ENCODE results near the gene AVPR2.

Gene AVPR2

DNA sequence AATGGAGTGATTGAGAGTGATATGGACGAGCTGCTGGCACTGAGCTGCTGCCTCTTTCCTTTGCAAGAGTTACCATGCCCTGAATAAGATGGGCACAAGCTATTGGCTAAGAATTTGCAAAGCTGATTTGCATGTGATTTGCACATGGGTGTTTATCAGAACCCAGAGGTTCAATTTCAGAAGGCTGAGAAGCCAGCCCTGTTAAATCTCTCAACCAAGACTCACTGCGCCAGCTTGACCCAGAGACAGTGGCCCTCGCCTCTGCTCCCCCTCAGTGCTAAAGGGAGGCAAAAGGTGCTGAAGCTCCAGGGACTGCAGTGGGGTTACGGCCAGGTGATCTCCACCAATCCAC, 20.9 kb downstream of the AVPR2 start:
- peak overlapping the region; percentile 97 for H3K27ac Mint-ChIP-seq
- H3K4me1 Mint-ChIP-seq (ENCODE audit: low read depth): peaks cover 72% of the 10 kb centered on the region
- H3K27me3 Mint-ChIP-seq: peaks cover 14% of the 10 kb centered on the region
- H3K36me3 Mint-ChIP-seq (ENCODE audit: low read depth): peaks cover 63% of the 10 kb centered on the region
- H3K9me3 Mint-ChIP-seq: no peaks in the 10 kb centered on the region
- peak overlapping the region; percentile 91 for H3K4me3 Mint-ChIP-seq
- no peak for DNase-seq

DNA sequence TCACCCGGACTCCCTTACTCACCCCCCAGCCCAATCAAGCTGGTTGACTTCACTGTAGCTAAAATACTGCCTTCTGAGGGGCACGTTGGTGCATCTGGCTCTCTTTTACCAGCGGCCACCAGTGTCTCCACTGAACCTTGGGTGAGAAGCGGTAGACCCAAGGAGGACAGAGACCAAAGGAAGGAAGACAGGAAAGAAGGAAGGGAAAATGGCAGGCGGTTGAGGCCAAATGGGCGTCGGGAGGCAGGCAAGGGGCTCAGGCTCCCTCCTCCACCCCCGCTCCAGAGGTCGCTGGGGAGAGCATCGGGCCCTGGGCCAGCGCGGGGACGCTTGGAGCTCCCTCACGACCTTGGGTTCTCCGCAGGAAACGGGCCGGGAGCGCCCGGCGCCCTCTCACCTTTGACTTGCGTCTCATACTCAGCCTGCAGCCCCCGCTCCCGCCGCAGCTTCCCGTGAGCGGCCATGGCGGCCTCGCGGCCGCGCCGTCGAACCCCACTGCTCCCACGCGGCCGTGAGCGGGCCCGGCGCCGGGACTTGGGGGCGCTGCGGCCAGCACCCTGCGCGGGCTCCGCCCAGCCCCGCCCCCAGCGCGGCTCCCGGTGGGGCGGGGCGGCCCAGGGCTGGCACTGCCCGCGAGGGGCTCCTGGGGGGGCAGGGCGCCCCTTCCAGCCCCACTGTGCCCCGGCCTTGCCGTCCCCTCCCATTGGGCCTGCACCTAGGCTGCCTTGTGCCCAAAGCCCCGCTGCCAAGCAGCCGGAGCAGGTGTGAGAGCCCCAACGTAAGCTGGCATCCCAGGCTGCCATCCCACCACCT, 21.5 kb downstream of the AVPR2 start, which contains the start of gene ARHGAP4:
ARHGAP4 (minus strand) TSS at position 526 of the 813 bp plus-strand sequence; CDS start at position 464, 62 bp downstream.
- peaks cover 64% of the 10 kb centered on the region for H3K36me3 Mint-ChIP-seq (ENCODE audit: low read depth)
- H3K4me1 Mint-ChIP-seq (ENCODE audit: low read depth): peaks cover 76% of the 10 kb centered on the region
- DNase-seq: peak; percentile 72
- peaks cover 13% of the 10 kb centered on the region for H3K27me3 Mint-ChIP-seq
- H3K27ac Mint-ChIP-seq: peak within 1 kb of the TSS; percentile 97
- no peaks in the 10 kb centered on the region for H3K9me3 Mint-ChIP-seq
- H3K4me3 Mint-ChIP-seq: peak within 1 kb of the TSS; percentile 91

DNA sequence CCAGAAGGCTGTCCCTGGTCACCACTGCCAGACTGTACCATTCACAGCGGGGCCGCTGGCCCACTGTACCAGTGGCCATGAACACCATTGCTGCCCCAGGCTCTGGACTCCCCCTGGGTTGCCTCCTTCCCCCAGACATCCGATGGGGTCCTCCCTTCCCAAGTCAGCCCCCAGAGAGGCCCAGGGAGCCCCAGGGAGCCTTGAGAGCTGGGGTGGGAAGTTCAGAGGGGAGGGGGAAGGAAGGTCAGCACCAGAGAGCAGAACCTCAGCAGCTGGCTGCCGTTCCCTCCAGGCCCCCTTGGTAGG, 22.0 kb downstream of the AVPR2 start:
- Mint-ChIP-seq H3K4me1 (ENCODE audit: low read depth) (peaks cover 78% of the 10 kb centered on the region), H3K36me3 (ENCODE audit: low read depth) (peaks cover 69% of the 10 kb centered on the region), H3K9me3 (no peaks in the 10 kb centered on the region), H3K27me3 (peaks cover 12% of the 10 kb centered on the region), H3K4me3 (peak overlapping the region; percentile 86), H3K27ac (peak overlapping the region; percentile 97)
- DNase-seq: no peak

DNA sequence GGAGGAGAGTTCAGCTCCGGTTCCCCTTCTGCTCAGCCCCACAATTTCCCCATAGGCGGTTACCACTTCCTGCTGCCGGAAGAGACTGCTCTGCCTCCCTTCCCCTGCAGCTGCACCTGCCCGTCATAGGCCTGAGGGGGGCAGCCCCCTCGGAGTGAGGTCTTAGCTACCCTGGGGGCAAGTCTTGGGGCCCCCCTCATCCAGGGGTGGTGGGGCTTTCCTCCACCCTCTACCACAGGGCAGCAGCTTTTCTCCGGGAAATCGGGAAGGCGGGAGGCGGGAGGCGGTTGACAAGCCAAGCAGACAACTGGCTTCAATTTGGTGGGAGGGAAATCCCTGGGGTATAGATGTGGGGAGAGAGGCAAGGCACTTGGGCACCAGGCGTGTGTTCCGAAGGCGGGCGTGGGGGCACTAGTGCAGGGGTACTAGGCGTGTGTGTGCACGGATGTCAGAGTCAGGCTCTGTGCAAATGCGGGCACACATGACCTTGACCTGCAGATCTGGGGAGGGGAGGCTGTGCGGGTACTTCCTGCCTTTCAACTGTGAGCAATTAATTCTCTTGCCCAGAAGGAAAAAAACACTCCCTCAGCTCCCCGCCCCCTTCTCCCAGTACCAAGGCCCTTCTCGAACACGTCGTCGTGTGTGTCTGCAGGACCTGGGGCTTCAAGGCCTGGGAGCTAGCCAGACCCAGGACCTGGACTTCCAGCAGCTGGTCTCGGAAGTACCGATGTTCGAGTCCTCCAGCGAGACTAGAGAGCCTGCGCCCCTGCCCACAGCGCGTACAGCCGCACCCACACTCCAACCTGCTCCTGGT, 22.6 kb downstream of the AVPR2 start:
- peak; percentile 80 for DNase-seq
- Mint-ChIP-seq H3K4me1 (ENCODE audit: low read depth) (peaks cover 76% of the 10 kb centered on the region), H3K27ac (peak overlapping the region; percentile 97), H3K27me3 (peaks cover 12% of the 10 kb centered on the region), H3K4me3 (peak overlapping the region; percentile 86), H3K9me3 (no peaks in the 10 kb centered on the region), H3K36me3 (ENCODE audit: low read depth) (peaks cover 71% of the 10 kb centered on the region)

- H3K27ac Mint-ChIP-seq: peak overlapping the region; percentile 97
- peaks cover 73% of the 10 kb centered on the region for H3K36me3 Mint-ChIP-seq (ENCODE audit: low read depth)
- DNase-seq: no peak
- H3K4me1 Mint-ChIP-seq (ENCODE audit: low read depth): peaks cover 71% of the 10 kb centered on the region
- peaks cover 9% of the 10 kb centered on the region for H3K27me3 Mint-ChIP-seq
- H3K4me3 Mint-ChIP-seq: peak overlapping the region; percentile 86
- no peaks in the 10 kb centered on the region for H3K9me3 Mint-ChIP-seq
Measured at GRCh38 chrX:153927672-153927921, 23.1 kb downstream of the AVPR2 start.

DNA sequence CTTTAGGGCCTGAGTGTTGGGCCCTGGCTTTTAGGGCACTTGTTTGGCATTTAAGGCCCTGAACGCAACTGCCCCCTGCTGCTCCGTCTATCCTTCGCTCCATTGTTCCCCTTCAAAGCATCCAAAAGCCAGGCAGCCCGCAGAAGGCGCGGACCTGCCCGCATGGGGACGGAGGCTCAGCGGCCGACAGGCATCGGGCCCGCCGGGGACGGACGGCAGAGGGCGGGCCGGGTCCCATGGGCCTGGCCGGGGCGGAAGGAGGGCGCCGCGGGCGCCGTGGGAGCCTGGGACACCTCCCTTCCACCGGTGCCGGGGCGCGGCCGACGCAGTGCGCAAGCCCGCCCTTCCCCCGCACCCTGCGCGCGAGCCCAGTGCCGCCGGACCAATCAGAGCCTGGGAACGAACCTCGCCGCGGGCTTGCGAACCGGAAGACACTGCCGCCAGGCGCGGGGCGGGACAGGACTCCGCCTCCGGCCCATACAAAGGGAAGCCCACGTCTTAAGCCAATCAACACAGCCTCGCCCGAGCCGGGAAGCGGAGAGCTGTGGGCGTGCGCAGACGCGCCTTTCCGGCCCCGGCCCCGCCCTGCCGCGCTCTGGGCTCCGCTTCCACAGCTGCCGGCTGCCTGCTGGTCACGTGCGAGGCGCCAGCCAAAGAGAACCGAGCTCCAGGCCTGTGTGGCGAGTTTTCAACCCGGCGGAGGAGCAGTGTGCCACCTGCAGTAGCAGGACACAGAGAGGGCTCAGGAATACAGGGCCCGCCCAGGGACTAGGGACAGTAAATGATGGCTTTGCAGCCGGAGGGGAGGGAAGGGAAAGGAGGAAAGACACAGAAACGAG, 23.7 kb downstream of the AVPR2 start:
- H3K27ac Mint-ChIP-seq: peak overlapping the region; percentile 97
- H3K36me3 Mint-ChIP-seq (ENCODE audit: low read depth): peaks cover 75% of the 10 kb centered on the region
- peak overlapping the region; percentile 86 for H3K4me3 Mint-ChIP-seq
- H3K4me1 Mint-ChIP-seq (ENCODE audit: low read depth): peaks cover 67% of the 10 kb centered on the region
- H3K9me3 Mint-ChIP-seq: no peaks in the 10 kb centered on the region
- peak; percentile 95 for DNase-seq
- peaks cover 7% of the 10 kb centered on the region for H3K27me3 Mint-ChIP-seq

- Mint-ChIP-seq H3K4me3 (peak overlapping the region; percentile 81), H3K36me3 (ENCODE audit: low read depth) (peaks cover 74% of the 10 kb centered on the region), H3K9me3 (no peaks in the 10 kb centered on the region), H3K4me1 (ENCODE audit: low read depth) (peaks cover 63% of the 10 kb centered on the region), H3K27me3 (peaks cover 3% of the 10 kb centered on the region), H3K27ac (peak overlapping the region; percentile 85)
- DNase-seq: no peak
Measured at GRCh38 chrX:153928846-153929245, 24.4 kb downstream of the AVPR2 start.

DNA sequence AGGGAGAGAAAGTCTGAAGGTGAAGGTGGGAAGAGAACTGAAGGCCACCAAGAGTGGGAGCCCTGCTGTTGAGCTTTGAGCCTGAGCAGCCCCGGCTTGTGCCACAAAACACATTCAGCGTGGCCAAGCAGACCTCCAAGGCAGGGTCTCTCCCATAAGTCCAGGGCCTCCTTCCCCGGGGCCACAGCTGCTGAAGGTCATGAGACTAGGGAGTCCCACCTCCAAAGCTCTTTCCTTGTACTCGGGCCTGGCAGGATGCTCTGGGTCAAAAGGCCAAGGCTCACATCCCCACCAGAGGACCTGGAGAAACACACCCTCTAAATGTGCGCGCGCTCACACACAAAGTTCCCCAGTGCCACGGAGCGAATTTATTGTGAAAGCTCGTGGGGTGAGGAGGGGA, 25.1 kb downstream of the AVPR2 start:
- peaks cover 3% of the 10 kb centered on the region for H3K27me3 Mint-ChIP-seq
- no peak for DNase-seq
- H3K4me1 Mint-ChIP-seq (ENCODE audit: low read depth): peaks cover 59% of the 10 kb centered on the region
- H3K27ac Mint-ChIP-seq: peak overlapping the region; percentile 71
- no peaks in the 10 kb centered on the region for H3K9me3 Mint-ChIP-seq
- H3K4me3 Mint-ChIP-seq: peak overlapping the region; percentile 81
- H3K36me3 Mint-ChIP-seq (ENCODE audit: low read depth): peaks cover 73% of the 10 kb centered on the region

DNA sequence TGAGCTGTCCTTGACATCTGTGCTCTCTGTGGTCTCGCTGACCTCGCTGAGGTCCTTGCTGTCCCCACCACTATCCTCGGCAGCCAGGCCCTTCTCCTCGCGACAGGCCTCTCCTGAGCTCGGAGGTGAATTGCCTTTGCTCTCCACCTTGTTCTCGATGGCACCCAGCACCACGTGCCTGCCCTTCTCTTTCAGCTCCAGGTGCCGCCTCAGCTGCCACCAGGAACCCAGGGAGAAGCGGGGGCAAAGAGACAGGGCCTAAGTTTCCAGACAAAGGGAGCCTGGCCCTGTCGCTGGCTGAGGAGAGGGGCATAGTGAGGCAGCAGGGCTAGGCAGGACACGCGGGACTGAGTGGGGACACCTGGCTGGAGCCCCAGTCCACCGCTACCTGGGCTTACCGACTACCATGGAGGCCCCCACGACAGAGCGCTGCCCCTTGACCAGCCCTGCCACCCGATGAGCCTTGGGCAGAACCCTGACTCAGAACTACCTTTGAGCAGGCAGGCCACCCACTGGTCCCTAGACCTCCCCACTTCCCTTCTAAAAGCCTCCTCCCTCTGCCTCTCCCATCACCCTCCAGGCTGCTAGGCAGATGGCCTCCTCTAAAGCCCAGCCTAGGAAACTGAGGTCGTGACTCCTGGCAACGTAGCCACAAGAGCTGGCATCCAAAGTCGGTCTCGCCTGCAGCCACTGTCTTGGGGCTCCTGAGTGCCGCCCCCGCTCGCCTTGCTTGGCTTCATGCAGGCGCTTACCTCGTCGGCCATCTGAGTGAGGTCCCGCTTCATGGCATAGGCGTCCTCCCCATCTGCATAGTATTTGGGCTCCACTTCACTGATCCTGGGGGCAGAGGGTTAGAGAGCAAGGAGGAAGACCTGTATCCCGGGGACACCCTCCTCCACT, 25.8 kb downstream of the AVPR2 start:
- Mint-ChIP-seq H3K27me3 (peaks cover 3% of the 10 kb centered on the region), H3K4me3 (no peak overlapping the region), H3K27ac (peak overlapping the region; percentile 74), H3K36me3 (ENCODE audit: low read depth) (peaks cover 66% of the 10 kb centered on the region), H3K4me1 (ENCODE audit: low read depth) (peaks cover 52% of the 10 kb centered on the region), H3K9me3 (no peaks in the 10 kb centered on the region)
- DNase-seq: no peak

DNA sequence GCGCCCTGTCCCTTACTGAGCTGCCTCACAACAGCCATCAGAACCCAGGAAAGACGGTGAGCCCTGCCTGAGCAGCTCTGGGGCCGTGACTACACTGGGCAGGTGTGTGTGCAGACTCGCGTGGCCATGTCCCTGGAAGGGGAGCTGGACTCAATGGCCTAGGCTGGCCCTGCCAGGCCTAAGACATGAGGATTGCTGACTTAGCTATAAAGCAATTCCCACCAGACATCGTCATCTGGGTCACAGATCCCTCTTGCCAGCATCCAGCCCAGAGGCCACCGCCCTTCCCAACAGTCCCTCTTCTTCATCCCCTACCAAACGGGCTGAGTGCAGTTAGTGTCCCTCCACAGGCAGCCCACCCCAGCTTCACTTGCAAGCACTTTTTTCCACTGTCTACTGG, 26.7 kb downstream of the AVPR2 start:
- DNase-seq: no peak
- Mint-ChIP-seq H3K36me3 (ENCODE audit: low read depth) (peaks cover 61% of the 10 kb centered on the region), H3K4me3 (no peak overlapping the region), H3K27me3 (peaks cover 3% of the 10 kb centered on the region), H3K27ac (peak overlapping the region; percentile 81), H3K4me1 (ENCODE audit: low read depth) (peaks cover 52% of the 10 kb centered on the region), H3K9me3 (no peaks in the 10 kb centered on the region)

- peak overlapping the region; percentile 0 for H3K4me3 Mint-ChIP-seq
- DNase-seq: no peak
- H3K36me3 Mint-ChIP-seq (ENCODE audit: low read depth): peaks cover 61% of the 10 kb centered on the region
- H3K9me3 Mint-ChIP-seq: no peaks in the 10 kb centered on the region
- H3K27ac Mint-ChIP-seq: peak overlapping the region; percentile 81
- peaks cover 6% of the 10 kb centered on the region for H3K27me3 Mint-ChIP-seq
- H3K4me1 Mint-ChIP-seq (ENCODE audit: low read depth): peaks cover 50% of the 10 kb centered on the region
Measured at GRCh38 chrX:153931748-153932147, 27.3 kb downstream of the AVPR2 start.

DNA sequence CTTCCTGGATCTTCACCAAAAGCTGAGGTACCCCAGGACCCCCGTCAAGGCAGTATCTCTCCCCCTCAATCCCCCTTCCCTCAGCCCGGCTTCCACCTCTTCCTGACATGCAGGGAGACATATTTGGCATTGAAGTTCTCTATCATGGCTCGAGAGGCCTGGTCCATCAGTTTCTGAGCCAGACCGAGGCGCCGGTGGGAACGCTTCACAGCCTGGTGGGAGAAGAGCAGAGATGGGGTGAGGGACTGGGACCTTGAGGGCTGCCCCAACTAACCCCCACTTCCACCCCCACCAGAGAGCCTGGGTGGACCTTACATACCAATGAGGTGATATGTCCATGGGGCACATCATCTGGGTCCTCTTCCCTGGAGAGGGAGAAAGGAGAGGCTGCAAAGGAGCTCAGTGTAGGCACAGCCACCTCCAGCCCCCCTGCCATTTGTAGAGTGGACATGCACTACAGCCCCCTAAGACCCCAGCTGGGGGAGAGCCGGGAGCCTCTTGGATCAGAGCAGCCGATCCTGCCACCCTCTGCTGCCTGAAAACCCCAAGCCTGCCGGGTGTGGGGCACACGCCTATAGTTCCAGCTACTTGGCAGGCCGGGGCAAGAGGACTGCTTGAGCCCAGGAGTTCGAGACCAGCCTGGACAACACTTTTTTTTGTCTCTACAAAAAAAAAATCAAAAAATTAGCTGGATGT, 27.9 kb downstream of the AVPR2 start:
- peak overlapping the region; percentile 91 for H3K4me3 Mint-ChIP-seq
- H3K27me3 Mint-ChIP-seq: peaks cover 7% of the 10 kb centered on the region
- peak overlapping the region; percentile 81 for H3K27ac Mint-ChIP-seq
- no peak for DNase-seq
- H3K9me3 Mint-ChIP-seq: no peaks in the 10 kb centered on the region
- H3K4me1 Mint-ChIP-seq (ENCODE audit: low read depth): peaks cover 43% of the 10 kb centered on the region
- peaks cover 61% of the 10 kb centered on the region for H3K36me3 Mint-ChIP-seq (ENCODE audit: low read depth)

DNA sequence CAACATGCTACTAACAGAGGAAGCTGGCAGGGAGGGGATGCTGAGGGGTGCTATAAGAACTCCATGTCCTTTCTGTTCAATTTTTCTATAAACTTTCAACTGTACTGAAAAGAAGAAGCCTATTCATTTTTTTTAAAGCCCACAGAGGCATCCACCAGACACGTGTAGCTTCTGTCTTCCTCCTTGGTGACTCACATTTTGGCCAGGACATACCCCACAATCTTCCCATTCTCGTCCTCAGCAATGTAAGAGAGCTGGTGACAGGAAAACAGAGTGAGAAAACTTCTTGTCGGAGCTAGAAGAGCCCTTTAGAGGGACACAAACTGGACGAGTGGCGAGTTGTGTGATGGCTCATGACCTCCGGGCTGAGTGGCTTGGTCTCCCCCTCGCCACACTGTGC, 29.3 kb downstream of the AVPR2 start:
- peaks cover 10% of the 10 kb centered on the region for H3K27me3 Mint-ChIP-seq
- no peak for DNase-seq
- peaks cover 57% of the 10 kb centered on the region for H3K36me3 Mint-ChIP-seq (ENCODE audit: low read depth)
- H3K9me3 Mint-ChIP-seq: no peaks in the 10 kb centered on the region
- H3K27ac Mint-ChIP-seq: peak overlapping the region; percentile 77
- peak overlapping the region; percentile 91 for H3K4me3 Mint-ChIP-seq
- H3K4me1 Mint-ChIP-seq (ENCODE audit: low read depth): peaks cover 42% of the 10 kb centered on the region
